HG02642 (cell line): ENCODE measurements around the gene LRPAP1.

Source experiments
- ATAC-seq: cut with Tn5 transposase; IDR thresholded peaks from one replicate; pipeline ENCODE4 v1.9.1; 2021; ENCODE audit warnings: mild to moderate bottlenecking; ENCODE audit not compliant: unreplicated experiment, poor library complexity

Gene LRPAP1

GRCh38 chr4:3476936-3477749, 55.1 kb downstream of the LRPAP1 start:
- no peak for ATAC-seq

GRCh38 chr4:3476341-3476747, 55.9 kb downstream of the LRPAP1 start:
- no peak for ATAC-seq

- no peak for ATAC-seq
Measured at GRCh38 chr4:3475713-3476260, 56.4 kb downstream of the LRPAP1 start.

- no peak for ATAC-seq
Measured at GRCh38 chr4:3475041-3475712, 57.0 kb downstream of the LRPAP1 start.

GRCh38 chr4:3473996-3474765, 58.0 kb downstream of the LRPAP1 start:
- ATAC-seq, result no peak

- no peak for ATAC-seq
Measured at GRCh38 chr4:3473181-3473950, 58.9 kb downstream of the LRPAP1 start.

- ATAC-seq, result no peak
Measured at GRCh38 chr4:3472411-3473141, 59.6 kb downstream of the LRPAP1 start.

- ATAC-seq, result no peak
Measured at GRCh38 chr4:3471886-3472285, 60.3 kb downstream of the LRPAP1 start.

- no peak for ATAC-seq
Measured at GRCh38 chr4:3471098-3471760, 61.0 kb downstream of the LRPAP1 start.

GRCh38 chr4:3470244-3471097, 61.8 kb downstream of the LRPAP1 start:
- no peak for ATAC-seq

GRCh38 chr4:3469386-3470243, 62.6 kb downstream of the LRPAP1 start:
- ATAC-seq, result no peak

- no peak for ATAC-seq
Measured at GRCh38 chr4:3468804-3469203, 63.4 kb downstream of the LRPAP1 start.

GRCh38 chr4:3468154-3468553, 64.1 kb downstream of the LRPAP1 start:
- no peak for ATAC-seq

GRCh38 chr4:3467601-3468031, 64.6 kb downstream of the LRPAP1 start:
- ATAC-seq, result no peak

GRCh38 chr4:3466691-3467600, 65.3 kb downstream of the LRPAP1 start:
- no peak for ATAC-seq
